MM.1S (cell line): Measurements from ENCODE around the gene CEP78.

Source experiments
- CTCF ChIP-seq: fragments of 300-600 bp; sonication (generic); IDR thresholded peaks from 2 replicates; pipeline ENCODE4 v1.5.1; 2016; ENCODE audit warnings: antibody characterized with exemption, low read length, mixed read lengths
- EZH2 ChIP-seq: fragments of 300-600 bp; sonication (generic); optimal IDR thresholded peaks from 2 replicates; pipeline ENCODE3; 2017; ENCODE audit warnings: low read depth, mild to moderate bottlenecking, antibody characterized with exemption, low read length, mixed read lengths
- EZH2phosphoT487 ChIP-seq: fragments of 300-600 bp; sonication (generic); IDR thresholded peaks from 2 replicates; pipeline ENCODE4 v1.6.1; 2018; ENCODE audit warnings: antibody characterized with exemption, low read length

GRCh38 chr9:78296893-78297671 lies 61.2 kb downstream of the CEP78 start, which contains the start of gene PSAT1:
- TF ChIP-seq EZH2: no peak
- TF ChIP-seq CTCF: no peak
- no peak for TF ChIP-seq EZH2phosphoT487
